ENCODE measurements around the gene CATSPERD. TPM values are rescaled to one million over a fixed set of nuclear protein-coding genes. Genes with fewer than 3 reads are reported as not detected.

The CATSPERD gene
- total RNA-seq, 1 experiment from 2014 or later: 0.50 TPM

DNA sequence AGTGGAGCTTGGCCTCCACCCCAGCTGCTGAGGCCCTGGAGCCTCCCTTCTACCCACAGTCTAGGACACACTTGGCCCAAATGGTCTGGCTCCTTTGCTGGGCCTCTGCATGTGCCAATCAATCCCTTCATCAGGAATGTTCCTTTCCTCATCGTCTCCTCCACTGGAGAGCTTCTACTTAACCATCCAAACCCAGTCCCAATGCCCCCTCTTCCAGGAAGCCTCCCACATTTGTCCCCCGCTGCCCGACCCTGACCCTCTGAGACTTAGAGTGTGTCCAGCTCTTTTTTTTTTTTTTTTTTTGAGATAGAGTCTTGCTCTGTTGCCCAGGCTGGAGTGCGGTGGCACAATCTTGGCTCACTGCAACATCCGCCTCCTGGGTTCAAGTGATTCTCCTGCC lies 68.0 kb downstream of the CATSPERD start (continued):
- TF ChIP-seq, protein P1, sequence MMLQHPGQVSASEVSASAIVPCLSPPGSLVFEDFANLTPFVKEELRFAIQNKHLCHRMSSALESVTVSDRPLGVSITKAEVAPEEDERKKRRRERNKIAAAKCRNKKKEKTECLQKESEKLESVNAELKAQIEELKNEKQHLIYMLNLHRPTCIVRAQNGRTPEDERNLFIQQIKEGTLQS (CRISPR knock-in tag; conservative IDR thresholded peaks at IDR 0.05): no peak
- TF ChIP-seq, protein P2, sequence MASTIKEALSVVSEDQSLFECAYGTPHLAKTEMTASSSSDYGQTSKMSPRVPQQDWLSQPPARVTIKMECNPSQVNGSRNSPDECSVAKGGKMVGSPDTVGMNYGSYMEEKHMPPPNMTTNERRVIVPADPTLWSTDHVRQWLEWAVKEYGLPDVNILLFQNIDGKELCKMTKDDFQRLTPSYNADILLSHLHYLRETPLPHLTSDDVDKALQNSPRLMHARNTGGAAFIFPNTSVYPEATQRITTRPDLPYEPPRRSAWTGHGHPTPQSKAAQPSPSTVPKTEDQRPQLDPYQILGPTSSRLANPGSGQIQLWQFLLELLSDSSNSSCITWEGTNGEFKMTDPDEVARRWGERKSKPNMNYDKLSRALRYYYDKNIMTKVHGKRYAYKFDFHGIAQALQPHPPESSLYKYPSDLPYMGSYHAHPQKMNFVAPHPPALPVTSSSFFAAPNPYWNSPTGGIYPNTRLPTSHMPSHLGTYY (CRISPR knock-in tag; IDR thresholded peaks at IDR 0.05): no peak
- TF ChIP-seq CREB1 (CRISPR knock-in tag; IDR thresholded peaks at IDR 0.05): no peak
- no peak for TF ChIP-seq NFYB (CRISPR knock-in tag; conservative IDR thresholded peaks at IDR 0.05; ENCODE audit: low read depth)
- TF ChIP-seq, protein P3, sequence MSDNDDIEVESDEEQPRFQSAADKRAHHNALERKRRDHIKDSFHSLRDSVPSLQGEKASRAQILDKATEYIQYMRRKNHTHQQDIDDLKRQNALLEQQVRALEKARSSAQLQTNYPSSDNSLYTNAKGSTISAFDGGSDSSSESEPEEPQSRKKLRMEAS (CRISPR knock-in tag; IDR thresholded peaks at IDR 0.05): no peak
- no peak for TF ChIP-seq RELA (CRISPR knock-in tag; IDR thresholded peaks at IDR 0.05; ENCODE audit: borderline replicate concordance)
- no peak for TF ChIP-seq GTF2I (CRISPR knock-in tag; conservative IDR thresholded peaks at IDR 0.05)
- TF ChIP-seq, protein P4, sequence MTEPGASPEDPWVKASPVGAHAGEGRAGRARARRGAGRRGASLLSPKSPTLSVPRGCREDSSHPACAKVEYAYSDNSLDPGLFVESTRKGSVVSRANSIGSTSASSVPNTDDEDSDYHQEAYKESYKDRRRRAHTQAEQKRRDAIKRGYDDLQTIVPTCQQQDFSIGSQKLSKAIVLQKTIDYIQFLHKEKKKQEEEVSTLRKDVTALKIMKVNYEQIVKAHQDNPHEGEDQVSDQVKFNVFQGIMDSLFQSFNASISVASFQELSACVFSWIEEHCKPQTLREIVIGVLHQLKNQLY (CRISPR knock-in tag; IDR thresholded peaks at IDR 0.05): no peak

DNA sequence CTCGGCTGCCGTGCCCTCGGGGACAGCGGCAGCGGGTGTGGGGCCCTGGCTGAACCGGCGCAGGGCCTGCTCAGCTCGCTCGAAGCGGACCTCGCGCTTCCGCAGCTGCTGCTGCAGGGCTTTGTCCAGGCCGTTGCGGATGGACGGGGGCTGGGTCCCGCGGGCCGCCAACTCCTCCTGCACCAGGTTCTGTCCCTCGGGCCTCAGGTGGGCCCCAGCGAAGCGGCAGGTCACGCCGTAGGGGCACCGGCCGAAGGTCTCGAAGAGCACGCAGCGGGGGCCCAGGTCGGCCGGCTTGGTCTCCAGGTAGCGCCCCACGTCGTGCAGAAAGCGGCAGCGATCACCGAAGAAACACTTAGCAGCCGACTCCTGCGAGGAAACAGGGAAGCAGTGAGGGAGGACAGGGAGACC lies 68.9 kb downstream of the CATSPERD start:
- Mint-ChIP-seq H3K36me3 (peaks cover 21% of the 10 kb centered on the region), H3K4me3 (peak overlapping the region; percentile 36; the same call in 1 of the 2 replicates), H3K27me3 (ENCODE audit: low read depth) (no peaks in the 10 kb centered on the region; the same call in 1 of the 2 replicates), H3K9me3 (peaks cover 4% of the 10 kb centered on the region; the same call in 1 of the 2 replicates), H3K27ac (no peak overlapping the region), H3K4me1 (peaks cover 5% of the 10 kb centered on the region)
- DNase-seq (ENCODE audit: low spot score): no peak
- TF ChIP-seq MYBL2 (CRISPR knock-in tag; IDR thresholded peaks at IDR 0.05) (no peak), IRF2 (CRISPR knock-in tag; IDR thresholded peaks at IDR 0.05; ENCODE audit: borderline replicate concordance, low read depth) (no peak), FOXP1 (CRISPR knock-in tag; IDR thresholded peaks at IDR 0.05; ENCODE audit: borderline replicate concordance) (no peak)
- ATAC-seq: no peak
- POLR2A ChIA-PET: no interaction called here
- CTCF ChIA-PET: interaction anchor here (3.0 kb wide), 1 partner anchor 15 kb away, joined by 19 read pairs; the partner anchor contains the start of gene NRTN

DNA sequence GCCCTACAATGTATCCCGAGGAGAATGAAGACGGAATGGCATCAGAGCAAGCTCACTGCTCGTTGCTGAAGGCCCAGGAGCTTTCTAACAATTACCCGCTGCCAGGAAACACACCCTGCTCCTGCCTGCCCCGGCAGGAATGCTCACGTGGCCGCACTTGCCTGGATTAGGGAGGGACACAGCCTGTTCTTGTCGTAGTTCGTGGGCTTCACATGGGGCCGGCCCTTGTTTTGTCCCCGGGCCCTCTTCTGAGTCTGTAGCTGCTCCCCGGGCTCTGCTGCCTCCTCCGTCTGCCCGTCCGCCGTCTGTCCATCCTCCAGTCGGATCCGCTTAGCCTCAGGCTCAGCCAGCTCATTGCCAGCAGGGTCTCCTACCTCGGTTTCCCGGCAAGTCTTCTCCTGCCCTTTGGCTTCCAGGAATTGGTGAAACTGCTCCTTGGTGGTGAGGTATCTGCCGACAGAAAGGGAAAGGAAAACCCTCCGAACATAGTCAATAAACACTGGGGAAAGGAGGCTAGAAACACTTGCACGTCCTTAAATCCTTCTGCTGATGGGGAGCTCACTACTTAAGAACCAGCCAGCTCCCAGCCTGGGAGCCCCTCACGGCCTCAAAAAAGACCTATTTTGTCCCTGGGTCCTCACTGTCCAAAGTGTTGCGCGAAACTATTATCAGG lies 69.6 kb downstream of the CATSPERD start:
- Mint-ChIP-seq H3K4me3 (peak overlapping the region; percentile 98), H3K27ac (peak overlapping the region; percentile 87), H3K9me3 (peaks cover 4% of the 10 kb centered on the region; the same call in 1 of the 2 replicates), H3K27me3 (ENCODE audit: low read depth) (no peaks in the 10 kb centered on the region; the same call in 1 of the 2 replicates), H3K36me3 (peaks cover 21% of the 10 kb centered on the region), H3K4me1 (peaks cover 5% of the 10 kb centered on the region)
- peak; percentile 75; the same call in 1 of the 2 replicates for TF ChIP-seq GTF2I (CRISPR knock-in tag; conservative IDR thresholded peaks at IDR 0.05)
- TF ChIP-seq, protein P5, sequence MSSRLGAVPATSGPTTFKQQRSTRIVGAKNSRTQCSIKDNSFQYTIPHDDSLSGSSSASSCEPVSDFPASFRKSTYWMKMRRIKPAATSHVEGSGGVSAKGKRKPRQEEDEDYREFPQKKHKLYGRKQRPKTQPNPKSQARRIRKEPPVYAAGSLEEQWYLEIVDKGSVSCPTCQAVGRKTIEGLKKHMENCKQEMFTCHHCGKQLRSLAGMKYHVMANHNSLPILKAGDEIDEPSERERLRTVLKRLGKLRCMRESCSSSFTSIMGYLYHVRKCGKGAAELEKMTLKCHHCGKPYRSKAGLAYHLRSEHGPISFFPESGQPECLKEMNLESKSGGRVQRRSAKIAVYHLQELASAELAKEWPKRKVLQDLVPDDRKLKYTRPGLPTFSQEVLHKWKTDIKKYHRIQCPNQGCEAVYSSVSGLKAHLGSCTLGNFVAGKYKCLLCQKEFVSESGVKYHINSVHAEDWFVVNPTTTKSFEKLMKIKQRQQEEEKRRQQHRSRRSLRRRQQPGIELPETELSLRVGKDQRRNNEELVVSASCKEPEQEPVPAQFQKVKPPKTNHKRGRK (CRISPR knock-in tag; IDR thresholded peaks at IDR 0.05; ENCODE audit: borderline replicate concordance): no peak
- DNase-seq (ENCODE audit: low spot score) (no peak), ATAC-seq (no peak)
- POLR2A ChIA-PET: interaction anchor here (1.0 to 1.5 kb wide), 2 partner anchors 50 to 70 kb away, joined by 4 to 5 read pairs; partner anchors contain the start of genes CATSPERD and LONP1
- CTCF ChIA-PET: interaction anchor here (0.7 to 3.0 kb wide), 4 partner anchors 14 to 232 kb away, joined by 3 to 19 read pairs (median 6); partner anchors contain the start of genes NRTN and RPL36
